Right cardiac atrium (tissue), 5 donors: Measurements from ENCODE around the gene BET1L. TPM values are rescaled to one million over a fixed set of nuclear protein-coding genes. Genes with fewer than 3 reads are reported as not detected.
"Not testable (repeated sequence)": the region's sequence is repeated elsewhere in the genome, so short reads cannot be mapped to it uniquely, and the experiment has no call there.

ENCODE experiments used
- ATAC-seq, 2 donors: fragments of 200-7000 bp; cut with Tn5 transposase; one replicate each; pipeline versions ENCODE4 v1.8.0 to v1.9.1; 2020; ENCODE audit warnings: moderate library complexity in 2 of 2, mild to moderate bottlenecking in 1 of 2
- DNase-seq, 3 donors: peaks; one replicate each; pipeline ENCODE4 v3.0.0-alpha.2; 2020
- H3K27ac ChIP-seq: one replicate; pipeline ENCODE4 v1.5.1; 2013; ENCODE audit warnings: mild to moderate bottlenecking, low read length, control low read depth, moderate library complexity
- H3K27me3 ChIP-seq: one replicate; pipeline ENCODE4 v1.6.1; 2013; ENCODE audit not compliant: control insufficient read depth, insufficient read depth
- H3K4me1 ChIP-seq: one replicate; pipeline ENCODE4 v1.6.1; 2013; ENCODE audit warnings: low read length; ENCODE audit not compliant: control insufficient read depth, insufficient read depth
- H3K4me3 ChIP-seq: one replicate; pipeline ENCODE4 v1.5.1; 2013; ENCODE audit warnings: low read length, control low read depth
- H3K9me3 ChIP-seq: one replicate; pipeline ENCODE4 v1.6.1; 2013; ENCODE audit warnings: low read length; ENCODE audit not compliant: control insufficient read depth
- WGBS: extraction: QIAGEN DNeasy Blood & Tissue Kit; methylation state at CpG from one replicate; pipeline ENCODE4 v1.1.7; 2013; 5-methylcytosine and 5-hydroxymethylcytosine counted together
- intact Hi-C, 4 donors: fragments of 100-400 bp; cut with DNase I; formaldehyde crosslinking; loops; one replicate each; pipeline versions ENCODE4 v1.11.0 to v1.14.0; 2022 to 2023
- polyA plus RNA-seq: library from polyadenylated mRNA; stranded (reverse); fragments of 200-250 nt; gene quantifications from one replicate; pipeline ENCODE4 v1.2.3, GENCODE V29; 2013
- total RNA-seq, 4 donors: library from RNA; stranded (reverse); fragmentation: NEBNext Ultra II Directional; extraction: Animal tissue kit (Norgen Biotek cat#: 25700); gene quantifications; one replicate each; pipeline ENCODE4 v1.2.1, GENCODE V29; 2021
- donor health status: healthy with polysubstance abuse.
- donor health status: DM: no; HTN: yes; CAD: no.
- donor health status: DM: no; HTN: no; CAD: no.
- donor health status: DM: no; HTN: yes; CAD: no; lungs with severe emphysema.
- donor health status: DM: yes; HTN: yes; CAD: no.

The BET1L gene
- total and polyA plus RNA-seq, 5 donors: 20.9 to 39.9 (median 31.4) TPM

- WGBS: 85% methylated on average over 6 of the region's 6 CpGs
- Histone ChIP-seq H3K27ac (no peak overlapping the region), H3K9me3 (no peaks in the 10 kb centered on the region), H3K4me3 (no peak overlapping the region), H3K4me1 (no peaks in the 10 kb centered on the region), H3K27me3 (no peaks in the 10 kb centered on the region)
- ATAC-seq (no peak), DNase-seq (no peak)
- intact Hi-C loops: no loop called here
Measured at GRCh38 chr11:227824-228379, 20.7 kb upstream of the BET1L start.

DNA sequence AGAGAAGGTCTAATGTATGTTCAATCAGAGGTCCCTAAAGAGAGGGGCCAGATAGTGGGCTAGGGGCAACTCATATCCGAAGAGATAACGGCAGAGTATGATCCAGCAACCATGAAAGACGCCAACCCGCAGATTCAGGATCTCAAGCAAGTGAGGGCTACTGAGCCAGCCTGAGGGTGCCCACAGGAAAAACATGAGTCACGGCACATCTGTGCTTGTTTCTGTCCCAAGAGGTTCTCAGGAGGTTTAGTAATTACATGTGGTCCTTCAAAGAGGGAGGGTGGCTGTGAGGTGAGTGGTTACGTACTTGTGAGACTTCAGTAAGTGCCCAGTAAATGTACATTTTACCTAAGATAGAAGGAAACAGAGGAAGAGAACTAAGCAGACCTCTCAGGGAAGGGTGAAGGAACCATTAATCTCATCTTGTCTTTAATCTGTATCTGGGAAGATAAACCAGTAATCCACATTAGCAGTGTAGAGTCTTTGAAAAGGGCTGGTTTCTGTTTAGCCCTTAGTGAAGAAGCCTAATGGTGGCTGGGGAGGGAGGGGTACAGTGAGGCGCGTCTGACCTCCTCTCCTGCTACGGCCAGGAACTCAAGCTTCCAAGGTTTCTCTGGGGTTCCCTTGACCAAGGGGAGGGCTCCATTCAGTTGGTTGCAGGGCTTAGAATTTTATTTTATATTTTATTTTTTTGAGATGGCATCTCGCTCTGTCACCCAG, 18.7 kb upstream of the BET1L start:
- Histone ChIP-seq H3K27ac (no peak overlapping the region), H3K27me3 (no peaks in the 10 kb centered on the region), H3K4me1 (no peaks in the 10 kb centered on the region), H3K4me3 (no peak overlapping the region), H3K9me3 (no peaks in the 10 kb centered on the region)
- intact Hi-C loops: no loop called here
- 93% methylated on average over 10 of the region's 10 CpGs for WGBS
- ATAC-seq (no peak), DNase-seq (no peak)

DNA sequence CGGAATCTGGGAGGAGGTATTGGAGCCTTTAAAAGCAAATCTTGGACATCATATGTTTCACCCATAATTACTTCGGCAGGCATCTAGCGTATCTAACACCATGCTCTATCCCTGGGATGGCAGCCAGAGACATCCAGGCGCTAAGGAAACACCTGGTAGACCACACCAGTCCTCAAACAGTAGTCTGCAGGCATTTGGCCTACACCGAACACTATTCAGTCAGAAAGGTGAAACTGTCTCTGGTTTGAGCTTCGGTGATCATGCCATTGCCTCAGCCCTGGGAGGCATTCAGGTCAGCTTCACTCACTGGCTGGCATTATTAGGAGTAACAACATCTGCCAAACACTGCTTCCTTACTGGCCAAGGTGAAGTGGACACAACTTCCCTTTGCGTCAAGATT, 17.2 kb upstream of the BET1L start:
- intact Hi-C loops: no loop called here
- 85% methylated on average over 7 of the region's 7 CpGs for WGBS
- no peaks in the 10 kb centered on the region for H3K4me1 ChIP-seq
- no peak overlapping the region for H3K4me3 ChIP-seq
- no peaks in the 10 kb centered on the region for H3K27me3 ChIP-seq
- DNase-seq (no peak), ATAC-seq (no peak)
- no peaks in the 10 kb centered on the region for H3K9me3 ChIP-seq
- H3K27ac ChIP-seq: no peak overlapping the region

- Histone ChIP-seq H3K9me3 (no peaks in the 10 kb centered on the region), H3K4me1 (no peaks in the 10 kb centered on the region), H3K27me3 (no peaks in the 10 kb centered on the region), H3K4me3 (no peak overlapping the region), H3K27ac (no peak overlapping the region)
- DNase-seq (no peak), ATAC-seq (no peak)
- intact Hi-C loops: no loop called here
- 83% methylated on average over 9 of the region's 9 CpGs for WGBS
Measured at GRCh38 chr11:223884-224283, 16.7 kb upstream of the BET1L start.

DNA sequence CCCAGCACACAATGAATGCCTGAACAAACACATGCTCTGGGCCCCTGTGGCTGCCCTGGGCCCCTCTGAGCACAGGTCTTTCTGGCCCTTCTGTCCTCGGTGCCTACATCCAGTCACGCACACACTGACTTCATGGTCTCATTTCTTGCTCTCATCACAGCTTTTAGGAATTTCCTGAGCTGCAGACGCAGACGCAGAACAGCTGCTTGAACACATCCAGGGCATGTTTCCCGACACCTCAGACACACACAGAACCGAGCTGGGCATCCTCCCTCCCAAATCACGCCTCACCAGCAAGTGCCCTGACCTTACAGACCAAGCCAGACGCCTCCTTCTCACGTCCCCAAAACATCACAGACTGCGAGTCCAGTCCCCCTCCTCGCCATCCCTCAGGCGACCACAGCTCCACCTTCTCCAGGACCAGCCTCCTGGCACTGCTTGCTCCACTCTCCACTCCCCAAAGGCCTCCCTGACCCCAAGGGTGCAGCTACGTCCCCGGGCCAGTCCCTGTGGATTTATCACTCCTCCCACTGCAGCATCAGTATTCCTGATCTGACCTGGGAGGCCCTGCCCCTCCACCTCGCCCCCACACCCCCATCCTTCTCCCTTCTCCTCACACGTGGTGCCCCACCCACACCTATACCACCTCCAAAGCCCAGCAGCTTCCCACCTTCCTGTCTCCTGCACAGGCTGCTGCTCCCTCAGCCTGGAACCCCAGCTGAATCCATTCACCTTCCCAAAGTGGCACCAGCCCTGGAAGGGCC, 16.0 kb upstream of the BET1L start:
- WGBS: 77% methylated on average over 16 of the region's 16 CpGs
- Histone ChIP-seq H3K4me3 (no peak overlapping the region), H3K4me1 (no peaks in the 10 kb centered on the region), H3K27me3 (no peaks in the 10 kb centered on the region), H3K27ac (no peak overlapping the region), H3K9me3 (no peaks in the 10 kb centered on the region)
- ATAC-seq: peak in 1 of 2 donors; percentile 5
- no peak for DNase-seq
- intact Hi-C loops: no loop called here

DNA sequence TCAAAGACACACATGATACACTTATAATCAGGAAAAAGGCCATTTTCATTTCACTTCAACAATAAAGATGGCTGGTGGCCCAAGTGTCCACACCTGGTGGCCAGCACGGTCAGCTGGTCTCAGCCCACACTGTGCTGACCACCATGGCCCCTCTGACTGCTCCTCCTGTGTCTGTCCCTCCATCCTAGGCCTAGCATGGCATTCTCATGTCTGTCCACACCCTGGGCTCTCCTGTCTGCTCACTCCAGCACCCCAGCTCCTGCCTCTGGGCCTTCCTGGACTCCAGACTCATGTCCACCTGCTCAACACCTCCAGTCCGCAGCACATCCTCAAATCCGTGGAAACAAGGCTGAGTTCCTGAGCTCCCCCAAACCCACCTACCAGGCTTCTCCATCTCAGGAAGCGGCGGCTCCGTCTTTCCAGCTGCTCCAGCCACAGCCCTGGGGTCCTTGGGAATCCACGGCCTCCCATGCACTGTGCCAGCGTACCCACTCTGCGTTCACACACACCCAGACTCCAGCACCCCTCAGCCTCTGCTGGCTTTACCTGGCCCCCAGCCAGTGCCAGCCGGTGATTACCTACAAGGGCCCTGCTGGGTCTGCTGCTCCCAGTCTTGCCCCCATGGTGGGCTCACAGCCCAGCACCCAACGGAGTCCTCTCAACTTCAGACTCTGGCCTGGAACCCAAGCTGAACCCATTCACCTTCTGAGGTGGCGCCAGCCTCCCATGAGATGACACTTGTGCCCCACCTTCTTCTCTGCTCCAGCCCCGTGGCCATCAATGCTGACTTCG, 15.0 kb upstream of the BET1L start:
- H3K4me3 ChIP-seq: no peak overlapping the region
- peak in 1 of 3 donors; percentile 39 for DNase-seq
- no peaks in the 10 kb centered on the region for H3K27me3 ChIP-seq
- 94% methylated on average over 14 of the region's 14 CpGs for WGBS
- H3K9me3 ChIP-seq: no peaks in the 10 kb centered on the region
- no peaks in the 10 kb centered on the region for H3K4me1 ChIP-seq
- intact Hi-C loops: no loop called here
- no peak overlapping the region for H3K27ac ChIP-seq
- ATAC-seq: peak; percentile 32 to 33

GRCh38 chr11:221539-221938, 14.3 kb upstream of the BET1L start:
- intact Hi-C loops: no loop called here
- no peak for ATAC-seq
- H3K4me1 ChIP-seq: no peaks in the 10 kb centered on the region
- 86% methylated on average over 7 of the region's 7 CpGs for WGBS
- H3K4me3 ChIP-seq: no peak overlapping the region
- DNase-seq: no peak
- H3K27me3 ChIP-seq: no peaks in the 10 kb centered on the region
- H3K9me3 ChIP-seq: no peaks in the 10 kb centered on the region
- H3K27ac ChIP-seq: no peak overlapping the region

- DNase-seq, H3K4me1 ChIP-seq, H3K27me3 ChIP-seq, intact Hi-C loops, ATAC-seq, H3K27ac ChIP-seq, H3K9me3 ChIP-seq, H3K4me3 ChIP-seq: not testable (repeated sequence)
- 55% methylated on average over 2 of the region's 3 CpGs for WGBS
Measured at GRCh38 chr11:220641-221215, 13.5 kb upstream of the BET1L start.

DNA sequence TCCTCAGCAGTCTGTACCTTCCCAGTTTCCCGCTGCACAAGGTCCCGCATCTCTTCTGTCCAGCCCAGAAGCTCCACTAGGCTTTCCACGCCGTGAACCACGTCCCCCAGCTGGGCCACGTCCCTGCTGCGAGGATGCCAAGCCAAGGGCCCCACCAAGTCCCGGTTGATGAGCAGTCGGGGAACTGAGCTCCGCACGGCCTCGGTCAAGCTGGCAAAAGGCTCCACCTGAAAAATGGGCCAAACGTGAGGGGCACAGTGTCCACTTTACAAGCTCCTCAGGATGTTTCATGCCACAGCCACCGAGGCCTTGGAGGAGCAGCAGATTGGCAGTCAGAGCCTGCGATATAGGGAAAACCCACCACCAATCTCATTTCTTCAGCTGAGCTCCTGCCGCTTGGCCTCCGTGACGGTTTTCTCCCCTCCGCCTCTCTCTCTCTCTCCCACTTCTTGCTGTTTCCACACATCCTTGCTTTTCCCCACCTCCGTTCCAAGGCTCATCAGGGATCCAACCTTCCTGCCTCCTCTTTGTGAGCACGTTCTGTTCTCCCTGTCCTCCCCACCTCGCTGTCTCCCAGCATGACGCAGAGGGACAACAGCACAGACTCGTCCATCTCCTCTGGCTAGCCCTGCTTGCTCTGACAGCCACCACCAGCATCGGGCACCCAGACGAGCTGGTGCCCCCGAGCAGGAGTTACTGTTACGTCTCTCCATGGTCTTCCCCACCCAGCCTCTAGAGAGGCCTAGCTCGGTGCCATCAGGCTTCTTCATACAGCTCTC, 11.8 kb upstream of the BET1L start:
- Histone ChIP-seq H3K27me3 (no peaks in the 10 kb centered on the region), H3K9me3 (no peaks in the 10 kb centered on the region), H3K4me3 (no peak overlapping the region), H3K4me1 (no peaks in the 10 kb centered on the region), H3K27ac (no peak overlapping the region)
- DNase-seq (no peak), ATAC-seq (no peak)
- WGBS: 90% methylated on average over 29 of the region's 29 CpGs
- intact Hi-C loops: no loop called here

GRCh38 chr11:217704-218103, 10.5 kb upstream of the BET1L start:
- H3K27me3 ChIP-seq: no peaks in the 10 kb centered on the region
- H3K9me3 ChIP-seq: no peaks in the 10 kb centered on the region
- DNase-seq (no peak), ATAC-seq (no peak)
- no peak overlapping the region for H3K27ac ChIP-seq
- no peak overlapping the region for H3K4me3 ChIP-seq
- 89% methylated on average over 3 of the region's 3 CpGs for WGBS
- intact Hi-C loops: no loop called here
- H3K4me1 ChIP-seq: no peaks in the 10 kb centered on the region
